CD4-positive, alpha-beta T cell treated with Interleukin-17A for 4 hours (primary cell): ENCODE data around the gene MIDN.

Source experiments
- DNase-seq: peaks from one replicate; pipeline ENCODE4 v3.0.0-alpha.2; 2020; ENCODE audit warnings: mixed read lengths

Gene MIDN

DNA sequence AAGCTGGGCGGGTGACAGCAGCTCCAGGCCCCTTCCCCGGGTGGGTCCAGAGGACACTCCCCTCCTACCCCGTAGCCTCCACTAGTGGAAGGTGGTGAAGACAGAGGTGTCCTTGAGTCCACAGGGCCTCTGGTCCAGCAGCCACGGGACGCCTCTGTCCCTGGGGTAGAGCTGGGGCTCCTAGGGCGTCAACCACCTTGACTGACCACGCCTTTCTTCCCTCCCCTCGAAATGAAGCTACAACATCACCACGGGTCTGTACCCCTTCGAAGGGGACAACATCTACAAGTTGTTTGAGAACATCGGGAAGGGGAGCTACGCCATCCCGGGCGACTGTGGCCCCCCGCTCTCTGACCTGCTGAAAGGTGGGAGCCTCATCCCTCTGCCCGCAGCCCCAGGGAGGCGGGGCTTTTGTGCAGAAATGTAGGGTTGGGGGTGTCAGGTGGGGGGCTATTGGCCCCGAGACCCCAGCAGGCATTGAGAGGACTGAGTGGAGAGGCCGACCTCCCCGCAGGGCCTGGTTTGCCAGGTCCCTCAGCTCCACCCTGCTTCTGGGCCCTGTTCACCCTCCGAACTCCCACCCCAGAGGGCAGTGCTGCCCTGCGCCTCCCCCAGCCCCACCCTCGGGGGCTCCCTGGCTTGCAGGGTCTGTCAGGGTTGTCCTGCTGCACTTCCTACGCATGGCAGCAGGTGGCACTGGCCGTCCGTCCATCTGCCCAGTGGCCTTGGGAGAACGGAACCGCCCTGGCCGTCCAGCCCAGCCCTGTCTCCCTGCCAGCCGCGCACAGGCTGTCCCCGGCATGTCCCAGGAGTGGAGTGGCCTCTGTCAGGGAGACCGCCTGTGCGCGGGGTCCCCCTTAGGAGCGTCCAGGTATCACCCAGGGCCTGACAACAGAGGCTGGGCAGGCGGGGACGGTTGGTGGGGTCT is 27.1 kb upstream of the MIDN start:
- DNase-seq: no peak

DNA sequence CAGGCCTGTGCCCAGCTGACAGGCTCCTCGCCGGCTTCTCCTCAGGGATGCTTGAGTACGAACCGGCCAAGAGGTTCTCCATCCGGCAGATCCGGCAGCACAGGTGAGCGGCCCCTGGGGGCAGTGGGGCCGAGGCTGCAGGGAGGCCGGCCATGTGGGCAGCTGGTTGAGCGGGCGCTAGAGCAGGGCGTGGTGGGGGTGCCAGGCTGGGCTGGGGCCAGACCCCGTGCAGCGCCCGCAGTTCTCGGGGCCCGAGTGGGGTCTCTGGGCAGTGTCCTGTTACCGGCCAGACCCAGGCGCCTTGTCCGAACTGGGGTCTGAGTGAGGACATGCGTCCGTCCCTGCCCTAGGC is 26.5 kb upstream of the MIDN start:
- DNase-seq: no peak

DNA sequence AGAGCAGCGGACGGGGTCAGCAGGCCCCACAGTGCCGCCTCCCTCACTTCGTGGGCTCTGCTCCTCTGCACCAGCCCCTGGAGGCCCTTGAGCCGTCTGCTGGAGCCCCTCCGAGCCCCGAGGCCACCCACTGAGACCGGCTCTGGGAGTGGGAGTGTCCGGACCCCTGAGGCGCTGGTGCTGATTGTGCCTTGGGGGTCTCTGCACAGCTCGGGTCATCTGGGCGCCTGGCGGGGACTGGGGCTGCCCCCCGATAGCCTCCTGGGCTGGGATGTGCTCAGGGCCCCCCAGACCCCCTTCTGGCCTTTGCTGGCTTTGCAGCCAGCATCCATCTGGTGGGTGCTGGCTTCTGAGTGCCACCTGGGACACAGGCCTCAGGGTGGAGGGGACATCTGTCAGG is 26.0 kb upstream of the MIDN start:
- no peak for DNase-seq

DNA sequence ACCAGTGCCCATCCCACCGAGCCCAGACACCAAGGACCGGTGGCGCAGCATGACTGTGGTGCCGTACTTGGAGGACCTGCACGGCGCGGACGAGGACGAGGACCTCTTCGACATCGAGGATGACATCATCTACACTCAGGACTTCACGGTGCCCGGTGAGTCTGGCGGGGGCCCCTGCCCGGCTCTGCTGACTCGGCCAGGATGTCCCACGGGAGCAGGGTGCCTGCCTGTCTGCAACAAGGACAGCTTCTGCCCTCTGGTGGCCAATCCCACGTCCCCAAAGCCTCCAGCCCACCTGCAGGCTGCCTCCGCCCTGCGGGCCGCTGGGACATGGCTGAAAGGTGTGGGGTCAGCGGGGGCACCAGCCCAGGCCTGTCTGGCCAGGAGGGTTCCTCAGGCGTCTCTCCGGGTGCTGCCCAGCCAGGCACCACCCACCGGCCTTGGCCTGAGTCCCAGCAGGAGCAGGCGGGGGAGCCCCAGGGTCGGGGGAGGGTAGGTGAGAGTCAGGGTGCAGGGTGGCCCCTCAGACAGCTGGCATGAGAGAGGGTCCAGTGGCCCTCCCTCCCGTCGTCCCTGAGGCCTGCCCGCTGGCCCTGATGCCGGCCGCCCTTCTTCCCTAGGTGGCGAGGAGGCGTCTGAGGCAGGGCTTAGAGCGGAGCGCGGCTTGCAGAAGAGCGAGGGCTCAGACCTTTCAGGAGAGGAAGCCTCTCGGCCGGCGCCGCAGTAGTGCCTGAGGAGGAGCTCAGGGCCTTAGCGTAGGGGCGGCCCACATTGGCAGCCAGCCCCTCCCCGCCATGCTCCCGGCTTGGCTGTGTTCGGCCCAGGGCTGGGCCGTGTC is 25.1 kb upstream of the MIDN start:
- DNase-seq: peak; percentile 50

DNA sequence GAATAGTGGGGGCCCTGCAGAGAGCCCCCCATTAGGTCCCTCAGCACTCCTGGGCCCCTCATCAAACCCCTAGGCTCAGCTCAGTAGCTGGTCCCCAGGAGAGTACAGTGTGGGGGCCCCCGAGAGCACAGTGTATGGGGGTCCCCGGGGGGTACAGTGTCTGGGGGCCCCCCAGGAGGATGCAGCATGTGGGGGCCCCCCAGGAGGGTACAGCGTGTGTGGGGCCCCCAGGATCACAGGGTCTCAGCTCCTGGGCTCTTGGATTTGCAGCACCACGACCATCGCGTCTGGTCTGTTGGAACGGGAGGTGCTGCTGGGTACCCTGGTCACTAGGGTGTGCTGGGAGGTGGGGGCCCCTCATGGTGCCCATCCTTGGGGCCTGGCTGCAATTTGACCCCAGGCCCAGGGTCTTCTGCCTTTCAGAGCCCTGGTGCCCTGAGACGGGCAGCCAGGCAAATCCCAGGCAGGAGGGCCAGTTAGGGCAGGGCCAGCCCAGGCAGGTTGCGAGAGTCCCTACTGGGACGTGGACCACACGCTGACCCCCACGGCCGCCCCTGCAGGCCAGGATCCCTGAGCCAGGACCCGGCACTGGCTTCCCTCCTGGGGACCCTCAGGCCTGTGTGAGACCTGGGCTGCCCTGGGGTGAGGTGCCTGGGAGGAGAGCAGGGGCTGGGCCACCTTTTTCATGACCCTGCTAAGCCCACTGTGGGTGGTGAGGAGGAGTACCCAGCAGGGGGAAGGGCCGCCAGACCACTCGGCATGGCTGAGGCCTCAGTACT is 24.1 kb upstream of the MIDN start:
- no peak for DNase-seq

DNA sequence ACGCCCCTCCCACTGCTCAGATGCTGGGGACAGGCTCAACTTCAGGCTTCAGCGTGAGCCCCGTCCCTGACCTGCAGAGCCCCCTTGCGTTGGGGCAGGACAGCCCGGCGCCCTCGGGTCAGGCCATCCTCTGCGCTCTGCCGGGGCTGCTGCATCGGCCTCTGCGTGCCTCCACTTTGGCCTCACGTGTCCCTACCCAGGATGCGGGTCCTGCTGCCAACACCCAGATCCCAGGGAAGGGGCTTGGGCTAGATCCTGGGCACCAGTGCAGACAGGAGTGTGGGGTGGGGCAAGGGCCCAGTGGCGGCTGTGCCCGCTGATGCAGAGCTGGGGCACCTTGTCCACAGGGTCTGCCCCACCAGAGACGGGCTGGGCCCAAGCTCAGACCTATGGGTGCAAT is 23.5 kb upstream of the MIDN start:
- no peak for DNase-seq

DNA sequence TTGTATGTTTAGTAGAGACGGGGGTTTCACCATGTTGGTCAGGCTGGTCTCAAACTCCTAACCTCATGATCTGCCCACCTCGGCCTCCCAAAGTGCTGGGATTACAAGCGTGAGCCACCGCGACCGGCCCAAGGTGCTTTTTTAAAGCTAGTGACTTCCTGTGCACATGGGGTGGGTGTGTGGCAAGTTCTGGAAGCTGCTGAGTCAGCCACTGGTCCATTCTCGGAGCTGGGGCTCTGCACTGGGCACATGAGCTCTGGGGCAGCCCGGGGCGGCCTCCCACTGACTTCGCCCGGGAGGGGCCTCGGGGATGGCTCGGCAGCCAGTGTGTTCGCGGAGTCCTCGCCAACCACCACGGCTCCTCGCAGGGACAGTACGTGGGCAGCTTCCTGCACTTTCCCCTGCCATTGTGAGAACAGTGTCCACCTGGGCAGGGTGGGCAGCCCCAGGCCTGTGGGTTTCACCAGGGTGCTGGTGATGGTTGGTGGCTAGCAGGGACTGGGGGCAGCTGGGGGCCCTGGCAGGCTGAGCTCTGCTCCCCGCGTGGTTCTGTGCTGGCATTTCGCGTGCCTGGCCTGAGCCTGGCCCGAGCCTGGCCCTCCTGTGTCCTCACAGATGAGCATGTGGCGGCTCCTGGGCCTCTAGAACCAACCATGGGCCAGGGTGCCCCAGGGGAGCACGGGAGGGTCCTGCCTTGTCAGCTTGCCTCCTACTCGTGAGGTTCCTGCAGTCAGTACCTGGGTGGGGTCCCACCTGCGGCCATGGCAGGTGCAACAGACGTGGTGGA is 22.8 kb upstream of the MIDN start:
- no peak for DNase-seq

DNA sequence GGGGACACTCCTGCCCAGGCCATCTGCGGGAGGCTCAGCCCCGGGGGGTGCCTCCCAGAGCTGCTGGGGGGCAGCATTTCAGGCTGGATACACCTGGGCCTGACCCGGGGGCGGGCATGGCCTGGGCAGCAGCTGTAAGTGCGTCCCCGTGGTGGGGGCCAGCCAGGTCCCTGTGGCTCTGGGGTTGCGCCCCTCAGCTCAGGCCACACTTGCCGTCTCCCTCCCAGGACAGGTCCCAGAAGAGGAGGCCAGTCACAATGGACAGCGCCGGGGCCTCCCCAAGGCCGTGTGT is 22.2 kb upstream of the MIDN start:
- DNase-seq: no peak

DNA sequence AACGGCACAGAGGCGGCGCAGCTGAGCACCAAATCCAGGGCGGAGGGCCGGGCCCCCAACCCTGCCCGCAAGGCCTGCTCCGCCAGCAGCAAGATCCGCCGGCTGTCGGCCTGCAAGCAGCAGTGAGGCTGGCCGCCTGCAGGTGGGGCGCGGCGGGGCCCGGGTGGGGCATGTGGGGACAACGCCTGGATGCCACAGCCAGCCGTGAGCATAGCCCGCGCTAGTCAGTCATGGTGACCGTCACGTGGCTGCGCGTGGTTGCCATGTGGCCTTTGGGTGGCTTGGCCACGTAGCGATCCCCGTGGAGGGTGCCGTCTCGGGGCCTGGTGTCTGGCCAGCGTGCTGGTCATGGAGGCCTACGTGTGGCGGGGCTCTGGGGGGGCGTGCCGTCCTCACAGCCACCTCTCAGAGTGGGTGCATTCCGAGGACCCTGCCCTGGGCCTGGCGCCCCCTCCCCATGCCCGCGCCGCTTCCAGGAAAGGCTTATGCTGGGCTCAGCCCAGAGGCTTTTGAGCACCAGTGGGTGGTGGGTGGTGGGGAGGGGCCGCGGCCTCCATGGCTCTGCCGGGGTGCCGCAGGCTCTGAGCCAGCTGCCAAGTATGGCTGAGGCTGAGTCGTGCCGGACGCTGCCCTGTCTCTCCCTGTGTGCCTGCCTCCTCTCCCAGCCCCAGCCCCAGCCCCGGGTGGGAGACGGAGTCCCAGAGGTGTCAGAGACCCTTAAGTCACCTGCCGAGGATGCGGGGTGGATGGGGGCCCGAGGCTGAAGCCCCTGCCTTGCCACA is 21.7 kb upstream of the MIDN start:
- DNase-seq: no peak

DNA sequence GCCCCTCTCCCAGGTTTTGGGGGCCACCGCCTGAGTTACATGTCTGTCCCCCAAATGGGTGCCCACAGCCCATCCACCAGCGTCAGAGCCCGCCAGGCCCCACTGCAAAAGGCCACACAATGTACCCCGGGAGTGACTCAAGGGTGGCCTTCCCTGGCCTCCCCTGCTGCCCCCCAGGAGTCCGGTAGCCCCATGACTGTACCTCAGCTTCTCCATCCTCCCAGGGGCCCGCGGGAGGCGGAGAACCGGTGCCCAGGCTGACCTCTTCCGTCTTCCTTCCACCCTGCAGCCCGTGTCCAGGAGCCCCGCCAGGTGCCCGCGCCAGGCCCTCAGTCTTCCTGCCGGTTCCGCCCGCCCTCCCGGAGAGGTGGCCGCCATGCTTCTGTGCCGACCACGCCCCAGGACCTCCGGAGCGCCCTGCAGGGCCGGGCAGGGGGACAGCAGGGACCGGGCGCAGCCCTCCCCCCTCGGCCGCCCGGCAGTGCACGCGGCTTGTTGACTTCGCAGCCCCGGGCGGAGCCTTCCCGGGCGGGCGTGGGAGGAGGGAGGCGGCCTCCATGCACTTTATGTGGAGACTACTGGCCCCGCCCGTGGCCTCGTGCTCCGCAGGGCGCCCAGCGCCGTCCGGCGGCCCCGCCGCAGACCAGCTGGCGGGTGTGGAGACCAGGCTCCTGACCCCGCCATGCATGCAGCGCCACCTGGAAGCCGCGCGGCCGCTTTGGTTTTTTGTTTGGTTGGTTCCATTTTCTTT is 20.9 kb upstream of the MIDN start:
- no peak for DNase-seq

DNA sequence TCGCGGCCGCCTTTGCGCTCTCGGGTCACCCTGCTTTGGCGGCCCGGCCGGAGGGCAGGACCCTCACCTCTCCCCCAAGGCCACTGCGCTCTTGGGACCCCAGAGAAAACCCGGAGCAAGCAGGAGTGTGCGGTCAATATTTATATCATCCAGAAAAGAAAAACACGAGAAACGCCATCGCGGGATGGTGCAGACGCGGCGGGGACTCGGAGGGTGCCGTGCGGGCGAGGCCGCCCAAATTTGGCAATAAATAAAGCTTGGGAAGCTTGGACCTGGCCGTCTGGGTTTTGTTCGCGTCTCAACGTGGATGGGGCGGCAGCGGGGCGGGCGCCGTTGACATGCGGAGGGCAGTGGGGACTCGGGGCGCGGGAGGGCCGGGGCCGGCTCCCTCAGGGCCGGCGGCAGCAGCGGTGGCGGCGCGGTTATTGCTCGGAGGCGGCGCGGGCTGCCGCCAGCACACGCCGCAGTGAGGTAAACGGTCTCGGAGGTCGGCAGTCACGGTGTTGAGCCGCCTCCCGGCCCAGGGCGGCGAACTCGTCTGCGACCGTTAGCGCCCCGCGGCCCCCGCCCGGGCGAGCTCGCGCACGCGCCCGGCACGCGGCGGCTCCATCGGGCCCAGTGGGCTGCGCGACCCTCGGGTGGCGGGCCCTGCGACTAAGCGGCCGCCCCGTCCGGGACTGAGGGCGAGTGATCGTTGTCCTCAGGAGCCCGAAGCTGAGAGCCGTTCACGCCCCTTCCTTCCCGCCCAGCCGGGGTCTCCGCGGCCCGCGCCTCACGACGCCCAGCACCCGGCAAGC is 20.0 kb upstream of the MIDN start:
- DNase-seq: no peak

DNA sequence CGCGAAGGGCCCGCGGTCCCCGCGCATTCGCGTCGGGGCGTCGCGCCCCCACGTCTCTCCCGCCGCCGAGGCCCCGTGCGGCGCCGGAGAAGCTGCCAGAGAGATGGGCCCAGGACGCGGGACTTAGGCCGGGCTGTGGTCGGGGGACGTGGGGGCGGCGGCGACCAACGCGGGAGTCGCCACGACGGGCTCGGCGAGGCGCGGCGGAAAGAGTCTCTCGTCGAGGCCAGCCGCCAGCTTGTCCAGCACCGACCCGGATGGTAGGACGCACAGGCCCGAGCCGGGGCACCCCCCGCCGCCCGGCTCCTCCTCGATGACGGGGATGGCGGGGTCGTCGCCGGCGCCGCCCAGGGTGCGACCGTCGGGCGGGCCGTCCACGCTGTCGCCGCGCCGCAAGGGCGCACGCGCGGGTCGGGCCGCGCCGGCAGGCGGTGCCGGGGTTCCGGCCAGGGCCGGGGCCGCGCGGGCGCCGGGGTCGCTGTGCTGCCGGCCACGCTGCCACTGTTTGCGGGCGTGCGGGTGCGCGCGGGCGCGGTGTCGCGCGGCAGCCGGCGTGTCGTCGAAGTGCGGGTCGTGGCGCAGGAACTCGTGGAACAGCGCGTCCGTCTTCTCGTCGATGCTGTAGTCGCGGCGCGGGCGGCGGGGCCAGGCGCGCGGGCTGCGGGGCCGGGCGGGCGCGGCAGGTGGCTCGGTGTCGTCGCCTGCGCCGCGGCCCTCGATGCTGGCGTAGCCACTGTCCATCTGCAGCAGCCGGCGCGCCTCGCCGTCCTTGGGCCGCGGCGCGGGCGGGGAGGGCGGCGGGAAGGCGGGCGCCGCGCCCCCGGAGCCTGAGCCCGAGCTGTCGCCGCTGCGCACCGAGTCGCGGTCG is 19.1 kb upstream of the MIDN start:
- DNase-seq: no peak

DNA sequence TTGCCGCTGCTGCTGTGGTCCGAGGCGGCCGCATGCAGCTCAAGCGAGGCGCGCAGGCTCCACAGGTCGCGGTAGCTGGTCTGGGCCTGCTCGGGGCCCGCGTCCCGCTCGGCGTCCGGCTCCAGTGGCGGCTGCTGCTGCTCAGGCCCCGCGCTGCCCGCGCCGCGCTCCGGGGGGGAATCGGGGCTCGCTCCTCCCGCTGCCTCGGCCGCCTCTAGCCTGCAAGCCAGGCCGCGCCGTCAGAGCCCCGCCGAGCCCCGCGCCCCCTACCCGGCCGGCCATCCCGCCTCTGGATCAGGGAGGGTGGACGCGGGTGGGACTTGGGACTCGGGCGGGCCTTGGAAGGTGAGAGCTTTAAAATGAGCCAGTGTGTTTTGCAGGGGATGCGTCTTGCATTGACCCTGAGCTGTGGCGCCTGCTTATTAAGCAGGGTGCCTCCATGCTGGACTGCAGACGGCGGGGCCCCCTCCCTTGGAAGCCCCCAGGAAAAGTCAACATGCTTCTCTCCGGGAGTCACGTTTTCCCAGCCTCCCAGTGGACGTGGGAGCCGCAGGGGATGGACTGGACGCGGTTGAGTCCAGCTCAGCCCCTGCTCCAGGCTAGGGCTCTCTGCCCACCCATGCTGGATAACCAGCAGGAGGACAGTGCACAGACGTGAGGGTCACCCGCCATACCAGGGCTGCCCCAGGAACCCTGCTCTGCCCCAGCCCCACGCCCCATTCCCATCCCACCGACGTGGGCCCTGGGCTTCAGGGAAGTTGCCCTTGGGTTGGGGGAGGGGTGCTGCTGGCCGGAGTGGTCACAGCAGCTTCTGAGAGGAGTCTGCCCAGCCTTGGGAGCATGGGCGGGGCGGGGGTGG is 18.2 kb upstream of the MIDN start:
- DNase-seq: no peak

DNA sequence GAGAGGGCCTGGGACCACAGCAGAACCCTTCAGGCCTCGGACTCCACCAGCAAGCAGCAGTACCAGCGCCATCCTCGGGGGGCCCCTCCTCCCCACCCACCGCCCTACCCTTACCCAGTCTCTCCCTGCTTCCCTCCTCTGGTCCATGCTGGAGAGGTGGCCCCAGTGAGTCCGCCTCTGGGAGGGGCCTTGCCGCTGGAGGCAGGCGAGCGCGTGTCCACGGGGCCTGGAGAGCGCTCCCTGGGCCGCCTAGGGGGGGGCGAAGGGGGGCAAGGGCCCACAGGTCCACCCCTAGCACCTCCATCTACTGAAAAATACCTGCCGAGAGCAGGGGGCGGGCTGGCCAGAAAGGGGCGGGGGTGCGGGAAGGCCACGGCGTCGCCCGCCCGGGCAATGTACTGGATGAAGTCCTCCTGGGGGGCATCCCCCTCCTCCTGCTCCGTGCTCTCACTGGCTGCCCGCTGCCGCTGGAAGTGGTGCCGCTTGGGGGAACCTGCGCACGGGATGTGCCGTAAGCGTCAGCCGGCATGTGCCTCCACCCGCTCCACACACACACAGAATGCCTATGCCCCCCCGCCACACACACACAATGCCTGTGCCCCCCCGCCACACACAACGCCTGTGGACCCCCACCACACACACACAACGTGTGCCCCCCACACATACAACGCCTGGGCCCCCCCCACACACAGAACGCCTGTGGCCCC is 17.4 kb upstream of the MIDN start:
- DNase-seq: no peak

DNA sequence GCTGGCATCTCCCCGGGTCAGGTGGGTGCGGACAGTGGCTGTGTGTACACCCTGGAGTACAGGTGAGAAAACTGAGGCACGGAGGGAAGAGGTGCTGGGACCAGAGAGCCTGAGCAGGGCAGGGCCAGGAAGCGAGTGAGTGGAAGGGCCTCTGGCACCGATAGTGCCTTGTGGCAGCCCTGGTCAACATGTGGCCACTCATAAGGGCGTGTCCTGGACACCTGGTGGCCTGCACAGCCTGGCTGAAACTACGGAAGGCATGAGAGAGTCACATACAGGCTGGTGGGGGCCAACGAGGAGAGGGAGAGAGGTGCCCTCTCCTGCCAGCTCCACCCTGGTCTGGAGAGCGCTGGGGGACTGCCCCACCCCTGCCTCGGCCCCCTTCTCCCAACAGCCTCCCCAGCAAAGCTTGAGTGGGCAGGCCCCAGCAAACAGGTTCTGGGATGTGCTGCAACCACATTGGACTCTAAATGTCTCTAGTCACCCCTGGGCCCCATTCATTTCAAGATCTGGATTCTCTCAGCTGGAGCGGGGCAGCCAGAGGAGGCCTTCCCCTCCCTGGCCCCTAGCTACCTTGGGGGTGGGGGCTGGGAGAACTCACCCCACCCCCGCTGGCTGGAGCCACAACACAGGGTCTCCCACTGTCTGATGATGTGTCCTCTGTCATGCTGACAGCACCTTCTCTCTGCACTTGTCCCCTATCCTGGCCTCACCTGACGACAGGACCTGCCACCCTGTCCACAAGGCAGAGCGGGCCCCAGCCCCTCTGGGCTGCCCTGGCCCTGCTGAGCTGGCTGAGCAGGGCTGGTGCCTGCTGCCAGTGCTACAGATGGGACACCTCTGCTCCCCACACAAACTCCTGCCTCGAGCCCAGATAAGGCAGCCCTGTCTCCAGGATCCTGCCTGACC is 16.4 kb upstream of the MIDN start:
- DNase-seq: no peak

DNA sequence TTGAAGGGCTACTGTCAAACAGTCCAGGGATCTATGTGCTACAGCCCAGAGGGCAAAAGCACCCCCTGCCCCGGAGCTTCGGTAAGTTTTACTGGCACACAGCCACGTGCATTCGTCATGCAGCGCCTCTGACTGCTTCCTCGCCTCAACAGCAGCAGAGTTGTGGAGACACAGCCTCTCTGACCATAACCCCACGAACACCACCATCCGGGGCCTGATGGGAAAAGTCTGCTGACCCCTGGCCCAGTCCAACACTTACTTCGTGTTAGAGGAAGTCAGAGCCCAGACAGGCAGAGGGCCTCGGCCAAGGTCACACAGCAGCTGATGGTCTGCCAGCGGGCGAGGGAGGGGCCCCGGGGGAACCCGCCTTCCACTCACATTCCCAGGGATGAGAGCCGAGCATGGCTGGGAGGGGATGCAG is 15.7 kb upstream of the MIDN start:
- DNase-seq: no peak
